ENCODE measurements around the gene MSH5. TPM values are rescaled to one million over a fixed set of nuclear protein-coding genes. Genes with fewer than 3 reads are reported as not detected.

MSH5 gene
- total and polyA plus RNA-seq, 9 of the 15 experiments (the other 6 are each of a cell fraction or from before 2014, with no cell fraction given): 12.5 to 104 (median 46.6) TPM

GRCh38 chr6:31717499-31718222 is 22.1 kb upstream of the MSH5 start (continued):
- TF ChIP-seq, protein P1, sequence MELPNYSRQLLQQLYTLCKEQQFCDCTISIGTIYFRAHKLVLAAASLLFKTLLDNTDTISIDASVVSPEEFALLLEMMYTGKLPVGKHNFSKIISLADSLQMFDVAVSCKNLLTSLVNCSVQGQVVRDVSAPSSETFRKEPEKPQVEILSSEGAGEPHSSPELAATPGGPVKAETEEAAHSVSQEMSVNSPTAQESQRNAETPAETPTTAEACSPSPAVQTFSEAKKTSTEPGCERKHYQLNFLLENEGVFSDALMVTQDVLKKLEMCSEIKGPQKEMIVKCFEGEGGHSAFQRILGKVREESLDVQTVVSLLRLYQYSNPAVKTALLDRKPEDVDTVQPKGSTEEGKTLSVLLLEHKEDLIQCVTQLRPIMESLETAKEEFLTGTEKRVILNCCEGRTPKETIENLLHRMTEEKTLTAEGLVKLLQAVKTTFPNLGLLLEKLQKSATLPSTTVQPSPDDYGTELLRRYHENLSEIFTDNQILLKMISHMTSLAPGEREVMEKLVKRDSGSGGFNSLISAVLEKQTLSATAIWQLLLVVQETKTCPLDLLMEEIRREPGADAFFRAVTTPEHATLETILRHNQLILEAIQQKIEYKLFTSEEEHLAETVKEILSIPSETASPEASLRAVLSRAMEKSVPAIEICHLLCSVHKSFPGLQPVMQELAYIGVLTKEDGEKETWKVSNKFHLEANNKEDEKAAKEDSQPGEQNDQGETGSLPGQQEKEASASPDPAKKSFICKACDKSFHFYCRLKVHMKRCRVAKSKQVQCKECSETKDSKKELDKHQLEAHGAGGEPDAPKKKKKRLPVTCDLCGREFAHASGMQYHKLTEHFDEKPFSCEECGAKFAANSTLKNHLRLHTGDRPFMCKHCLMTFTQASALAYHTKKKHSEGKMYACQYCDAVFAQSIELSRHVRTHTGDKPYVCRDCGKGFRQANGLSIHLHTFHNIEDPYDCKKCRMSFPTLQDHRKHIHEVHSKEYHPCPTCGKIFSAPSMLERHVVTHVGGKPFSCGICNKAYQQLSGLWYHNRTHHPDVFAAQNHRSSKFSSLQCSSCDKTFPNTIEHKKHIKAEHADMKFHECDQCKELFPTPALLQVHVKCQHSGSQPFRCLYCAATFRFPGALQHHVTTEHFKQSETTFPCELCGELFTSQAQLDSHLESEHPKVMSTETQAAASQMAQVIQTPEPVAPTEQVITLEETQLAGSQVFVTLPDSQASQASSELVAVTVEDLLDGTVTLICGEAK (IDR thresholded peaks at IDR 0.05): peak; percentile 33; the same call in 1 of the 2 replicates
- TF ChIP-seq, protein P1 (CRISPR knock-in tag; IDR thresholded peaks at IDR 0.05): no peak
- TF ChIP-seq CREB1 (IDR thresholded peaks at IDR 0.05) (peak; percentile 85), CREB1 (CRISPR knock-in tag; IDR thresholded peaks at IDR 0.05) (peak; percentile 70; the same call in 1 of the 2 replicates), CBX3 (IDR thresholded peaks at IDR 0.05; ENCODE audit: borderline replicate concordance in 1 of 2, low read length in 2 of 2) (peak in 1 of 2 experiments; percentile 92; a peak in 2 of 3 replicates), ZSCAN32 (CRISPR knock-in tag; IDR thresholded peaks at IDR 0.05) (no peak), RBFOX2 (IDR thresholded peaks at IDR 0.05; ENCODE audit: low read depth, low read length) (0 out of 2 replicates have a peak, but pooled peaks have one; percentile 28), DACH1 (IDR thresholded peaks at IDR 0.05; ENCODE audit: partially characterized antibody) (no peak), NFE2 (IDR thresholded peaks at IDR 0.05; ENCODE audit: low read depth) (no peak), ATF2 (CRISPR knock-in tag; IDR thresholded peaks at IDR 0.05) (no peak), SMARCE1 (IDR thresholded peaks at IDR 0.05) (peak; percentile 90), ID3 (CRISPR knock-in tag; IDR thresholded peaks at IDR 0.05) (no peak), ID3 (tag; IDR thresholded peaks at IDR 0.05) (0 out of 2 replicates have a peak, but pooled peaks have one; percentile 14)
- TF ChIP-seq, protein P2, sequence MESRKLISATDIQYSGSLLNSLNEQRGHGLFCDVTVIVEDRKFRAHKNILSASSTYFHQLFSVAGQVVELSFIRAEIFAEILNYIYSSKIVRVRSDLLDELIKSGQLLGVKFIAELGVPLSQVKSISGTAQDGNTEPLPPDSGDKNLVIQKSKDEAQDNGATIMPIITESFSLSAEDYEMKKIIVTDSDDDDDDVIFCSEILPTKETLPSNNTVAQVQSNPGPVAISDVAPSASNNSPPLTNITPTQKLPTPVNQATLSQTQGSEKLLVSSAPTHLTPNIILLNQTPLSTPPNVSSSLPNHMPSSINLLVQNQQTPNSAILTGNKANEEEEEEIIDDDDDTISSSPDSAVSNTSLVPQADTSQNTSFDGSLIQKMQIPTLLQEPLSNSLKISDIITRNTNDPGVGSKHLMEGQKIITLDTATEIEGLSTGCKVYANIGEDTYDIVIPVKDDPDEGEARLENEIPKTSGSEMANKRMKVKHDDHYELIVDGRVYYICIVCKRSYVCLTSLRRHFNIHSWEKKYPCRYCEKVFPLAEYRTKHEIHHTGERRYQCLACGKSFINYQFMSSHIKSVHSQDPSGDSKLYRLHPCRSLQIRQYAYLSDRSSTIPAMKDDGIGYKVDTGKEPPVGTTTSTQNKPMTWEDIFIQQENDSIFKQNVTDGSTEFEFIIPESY (CRISPR knock-in tag; IDR thresholded peaks at IDR 0.05): 0 out of 2 replicates have a peak, but pooled peaks have one; percentile 59
